DND-41 (cell line): ENCODE data around the gene DPY30.
A peak's percentile ranks its signal among the peaks of the same experiment; 100 is the strongest.

ENCODE experiments used
- ATAC-seq: fragments of 200-7000 bp; cut with Tn5 transposase; 3 replicates; pipeline ENCODE4 v1.9.1; 2021; ENCODE audit warnings: low read depth; ENCODE audit not compliant: insufficient read depth
- DNase-seq: peaks from one replicate; pipeline ENCODE4 v3.0.0-alpha.2; 2020
- H2AFZ ChIP-seq: 2 replicates; pipeline ENCODE4 v1.6.0; 2012; ENCODE audit warnings: low read depth, low read length
- H3K27ac ChIP-seq: 2 replicates; pipeline ENCODE4 v1.5.1; 2012; ENCODE audit warnings: low read length, inconsistent platforms
- H3K27me3 ChIP-seq: fragments of 200-600 bp; sonication (generic); 2 replicates; pipeline ENCODE4 v1.6.0; 2012; ENCODE audit warnings: low read length, mild to moderate bottlenecking, inconsistent platforms; ENCODE audit not compliant: insufficient read depth, poor library complexity
- H3K36me3 ChIP-seq: 2 replicates; pipeline ENCODE4 v1.5.1; 2012; ENCODE audit warnings: low read length, inconsistent platforms; ENCODE audit not compliant: insufficient read depth
- H3K4me1 ChIP-seq: 2 replicates; pipeline ENCODE4 v1.5.1; 2012; ENCODE audit warnings: mild to moderate bottlenecking, low read length; ENCODE audit not compliant: insufficient read depth
- H3K4me2 ChIP-seq: 2 replicates; pipeline ENCODE4 v1.6.0; 2012; ENCODE audit warnings: mild to moderate bottlenecking, moderate library complexity, low read length, inconsistent platforms; ENCODE audit not compliant: insufficient read depth
- H3K4me3 ChIP-seq, 2 experiments: fragments of 200-600 bp in 1 of 2; shearing (Covaris generic) in 1 of 2; 2 replicates each; pipeline ENCODE4 v1.5.1; 2012 to 2016; ENCODE audit warnings: inconsistent platforms in 2 of 2, low read length in 2 of 2, mild to moderate bottlenecking in 2 of 2, low read depth in 1 of 2, moderate library complexity in 1 of 2
- H3K79me2 ChIP-seq: 2 replicates; pipeline ENCODE4 v1.6.0; 2012; ENCODE audit warnings: low read length, inconsistent platforms; ENCODE audit not compliant: insufficient read depth
- H3K9ac ChIP-seq: 2 replicates; pipeline ENCODE4 v1.6.0; 2012; ENCODE audit warnings: low read depth, mild to moderate bottlenecking, inconsistent platforms, low read length, moderate library complexity
- H3K9me3 ChIP-seq: 2 replicates; pipeline ENCODE4 v1.5.1; 2012; ENCODE audit warnings: low read length, moderate library complexity, mild to moderate bottlenecking, inconsistent platforms; ENCODE audit not compliant: insufficient read depth, severe bottlenecking
- H4K20me1 ChIP-seq: 2 replicates; pipeline ENCODE4 v1.6.0; 2012; ENCODE audit warnings: low read length; ENCODE audit not compliant: insufficient read depth
- CTCF ChIP-seq: IDR thresholded peaks from 2 replicates; pipeline ENCODE4 v1.5.1; 2012; ENCODE audit warnings: borderline replicate concordance, low read length, moderate library complexity, mild to moderate bottlenecking; ENCODE audit not compliant: poor library complexity, severe bottlenecking; ENCODE audit errors: extremely low read depth
- EZH2 ChIP-seq: IDR thresholded peaks from 3 replicates; pipeline ENCODE4 v1.6.1; 2012; ENCODE audit warnings: borderline replicate concordance, low read depth, mild to moderate bottlenecking, moderate library complexity, low read length, inconsistent platforms; ENCODE audit not compliant: severe bottlenecking

Gene DPY30

GRCh38 chr2:31998731-31999383, 40.7 kb downstream of the DPY30 start:
- H3K79me2 ChIP-seq = peaks cover 96% of the 10 kb centered on the region
- H3K36me3 ChIP-seq = no peaks in the 10 kb centered on the region
- H2AFZ ChIP-seq = no peak overlapping the region
- no peak overlapping the region for H3K4me3 ChIP-seq
- no peak overlapping the region for H3K27ac ChIP-seq
- ATAC-seq = no peak
- no peak overlapping the region for H3K9ac ChIP-seq
- H3K4me2 ChIP-seq = no peak overlapping the region
- H3K27me3 ChIP-seq = no peaks in the 10 kb centered on the region
- H3K4me1 ChIP-seq = peaks cover 10% of the 10 kb centered on the region
- DNase-seq = no peak
- peaks cover 55% of the 10 kb centered on the region for H4K20me1 ChIP-seq
- H3K9me3 ChIP-seq = no peaks in the 10 kb centered on the region
- TF ChIP-seq EZH2 (no peak), CTCF (no peak)

GRCh38 chr2:31997653-31998052, 42.0 kb downstream of the DPY30 start:
- TF ChIP-seq CTCF (no peak), EZH2 (no peak)
- peaks cover 96% of the 10 kb centered on the region for H3K79me2 ChIP-seq
- no peaks in the 10 kb centered on the region for H3K9me3 ChIP-seq
- H3K9ac ChIP-seq = no peak overlapping the region
- DNase-seq = no peak
- H3K4me3 ChIP-seq = no peak overlapping the region
- peaks cover 51% of the 10 kb centered on the region for H4K20me1 ChIP-seq
- H3K27ac ChIP-seq = no peak overlapping the region
- no peaks in the 10 kb centered on the region for H3K36me3 ChIP-seq
- H2AFZ ChIP-seq = no peak overlapping the region
- H3K4me1 ChIP-seq = peaks cover 10% of the 10 kb centered on the region
- no peak overlapping the region for H3K4me2 ChIP-seq
- no peaks in the 10 kb centered on the region for H3K27me3 ChIP-seq
- ATAC-seq = peak; percentile 57; the same call in 2 of the 3 replicates

GRCh38 chr2:31996571-31997150, 42.9 kb downstream of the DPY30 start:
- peaks cover 51% of the 10 kb centered on the region for H4K20me1 ChIP-seq
- H3K9ac ChIP-seq = no peak overlapping the region
- TF ChIP-seq CTCF = no peak
- no peak for TF ChIP-seq EZH2
- ATAC-seq = no peak
- no peak overlapping the region for H3K4me3 ChIP-seq
- peaks cover 10% of the 10 kb centered on the region for H3K4me1 ChIP-seq
- H3K27ac ChIP-seq = no peak overlapping the region
- H3K4me2 ChIP-seq = no peak overlapping the region
- H3K9me3 ChIP-seq = no peaks in the 10 kb centered on the region
- H3K27me3 ChIP-seq = no peaks in the 10 kb centered on the region
- peaks cover 96% of the 10 kb centered on the region for H3K79me2 ChIP-seq
- no peak for DNase-seq
- H2AFZ ChIP-seq = no peak overlapping the region
- no peaks in the 10 kb centered on the region for H3K36me3 ChIP-seq
